Activated CD4-positive, alpha-beta T cell treated with anti-CD3 and anti-CD28 coated beads, Interleukin-2, amount 50 U/mL, for 48 hours (primary cell): ENCODE data around the gene CRYM.

Experiments used
- DNase-seq, 2 experiments: peaks; one replicate each; pipeline ENCODE4 v3.0.0-alpha.2; 2020

Gene CRYM

GRCh38 chr16:21242756-21243155, 35.3 kb downstream of the CRYM start:
- DNase-seq = no peak

GRCh38 chr16:21239646-21240045, 38.4 kb downstream of the CRYM start:
- DNase-seq = no peak

GRCh38 chr16:21236831-21237230, 41.3 kb downstream of the CRYM start:
- DNase-seq = no peak

- DNase-seq = no peak
These were observed 42.9 kb downstream of the CRYM start for GRCh38 chr16:21235199-21235585.

- no peak for DNase-seq
These were observed 44.5 kb downstream of the CRYM start, which contains the start of gene ANKS4B for GRCh38 chr16:21233521-21234150. Gene ANKS4B (plus strand): TSS chr16:21233699. CDS start chr16:21233738, 39 bp downstream.

GRCh38 chr16:21233045-21233520, 45.0 kb downstream of the CRYM start:
- no peak for DNase-seq

GRCh38 chr16:21228361-21228872, 49.7 kb downstream of the CRYM start:
- DNase-seq = no peak

- DNase-seq = no peak
These were observed 50.2 kb downstream of the CRYM start for GRCh38 chr16:21227866-21228265.

GRCh38 chr16:21226749-21227148, 51.3 kb downstream of the CRYM start:
- no peak for DNase-seq

- no peak for DNase-seq
These were observed 53.3 kb downstream of the CRYM start for GRCh38 chr16:21224800-21225199.

GRCh38 chr16:21223787-21224186, 54.3 kb downstream of the CRYM start:
- no peak for DNase-seq

- no peak for DNase-seq
These were observed 55.4 kb downstream of the CRYM start for GRCh38 chr16:21222495-21223337.

- no peak for DNase-seq
These were observed 58.5 kb downstream of the CRYM start for GRCh38 chr16:21219551-21219950.

GRCh38 chr16:21218153-21218552, 59.9 kb downstream of the CRYM start:
- no peak for DNase-seq

- no peak for DNase-seq
These were observed 61.0 kb downstream of the CRYM start for GRCh38 chr16:21217121-21217520.

- no peak for DNase-seq
These were observed 64.0 kb downstream of the CRYM start for GRCh38 chr16:21214086-21214485.

GRCh38 chr16:21211486-21211885, 66.6 kb downstream of the CRYM start, which contains the start of gene ZP2:
Gene ZP2 (minus strand): TSS chr16:21211574. CDS start chr16:21211547, 27 bp downstream.
- DNase-seq = no peak
